ENCODE measurements around the gene SENP2.

DNA sequence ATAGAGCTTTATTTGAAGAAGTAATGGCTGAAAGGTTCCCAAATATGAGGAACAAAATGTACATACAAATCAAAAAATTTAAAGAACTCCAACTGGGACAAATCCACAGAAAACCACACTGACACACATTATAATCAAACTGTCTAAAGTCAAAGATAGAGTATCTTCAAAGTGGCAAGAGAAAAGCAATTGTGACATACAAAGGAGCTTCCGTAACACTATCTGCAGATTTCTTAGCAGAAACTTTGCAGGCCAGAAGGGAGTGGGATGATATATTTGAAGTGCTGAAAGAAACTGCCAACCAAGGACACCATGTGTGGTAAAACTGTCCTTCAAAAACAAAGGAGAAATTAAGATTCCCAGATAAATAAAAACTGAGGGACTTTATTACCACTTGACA is 91.9 kb downstream of the SENP2 start:
- TF ChIP-seq RARB (CRISPR knock-in tag; IDR thresholded peaks at IDR 0.05) (no peak), ZFP30 (CRISPR knock-in tag; IDR thresholded peaks at IDR 0.05) (no peak), ESRRG (CRISPR knock-in tag; IDR thresholded peaks at IDR 0.05) (no peak), ZNF8 (CRISPR knock-in tag; IDR thresholded peaks at IDR 0.05) (no peak), SNAI2 (CRISPR knock-in tag; IDR thresholded peaks at IDR 0.05) (no peak), ARNTL (CRISPR knock-in tag; IDR thresholded peaks at IDR 0.05; ENCODE audit: borderline replicate concordance, low read depth) (no peak), CSDC2 (CRISPR knock-in tag; IDR thresholded peaks at IDR 0.05) (no peak), BACH2 (CRISPR knock-in tag; IDR thresholded peaks at IDR 0.05; ENCODE audit: borderline replicate concordance) (no peak), PPARA (CRISPR knock-in tag; IDR thresholded peaks at IDR 0.05; ENCODE audit: borderline replicate concordance) (no peak)
- TF ChIP-seq, protein P1, sequence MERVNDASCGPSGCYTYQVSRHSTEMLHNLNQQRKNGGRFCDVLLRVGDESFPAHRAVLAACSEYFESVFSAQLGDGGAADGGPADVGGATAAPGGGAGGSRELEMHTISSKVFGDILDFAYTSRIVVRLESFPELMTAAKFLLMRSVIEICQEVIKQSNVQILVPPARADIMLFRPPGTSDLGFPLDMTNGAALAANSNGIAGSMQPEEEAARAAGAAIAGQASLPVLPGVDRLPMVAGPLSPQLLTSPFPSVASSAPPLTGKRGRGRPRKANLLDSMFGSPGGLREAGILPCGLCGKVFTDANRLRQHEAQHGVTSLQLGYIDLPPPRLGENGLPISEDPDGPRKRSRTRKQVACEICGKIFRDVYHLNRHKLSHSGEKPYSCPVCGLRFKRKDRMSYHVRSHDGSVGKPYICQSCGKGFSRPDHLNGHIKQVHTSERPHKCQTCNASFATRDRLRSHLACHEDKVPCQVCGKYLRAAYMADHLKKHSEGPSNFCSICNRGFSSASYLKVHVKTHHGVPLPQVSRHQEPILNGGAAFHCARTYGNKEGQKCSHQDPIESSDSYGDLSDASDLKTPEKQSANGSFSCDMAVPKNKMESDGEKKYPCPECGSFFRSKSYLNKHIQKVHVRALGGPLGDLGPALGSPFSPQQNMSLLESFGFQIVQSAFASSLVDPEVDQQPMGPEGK (CRISPR knock-in tag; IDR thresholded peaks at IDR 0.05; ENCODE audit: borderline replicate concordance): no peak
- TF ChIP-seq, protein P2, sequence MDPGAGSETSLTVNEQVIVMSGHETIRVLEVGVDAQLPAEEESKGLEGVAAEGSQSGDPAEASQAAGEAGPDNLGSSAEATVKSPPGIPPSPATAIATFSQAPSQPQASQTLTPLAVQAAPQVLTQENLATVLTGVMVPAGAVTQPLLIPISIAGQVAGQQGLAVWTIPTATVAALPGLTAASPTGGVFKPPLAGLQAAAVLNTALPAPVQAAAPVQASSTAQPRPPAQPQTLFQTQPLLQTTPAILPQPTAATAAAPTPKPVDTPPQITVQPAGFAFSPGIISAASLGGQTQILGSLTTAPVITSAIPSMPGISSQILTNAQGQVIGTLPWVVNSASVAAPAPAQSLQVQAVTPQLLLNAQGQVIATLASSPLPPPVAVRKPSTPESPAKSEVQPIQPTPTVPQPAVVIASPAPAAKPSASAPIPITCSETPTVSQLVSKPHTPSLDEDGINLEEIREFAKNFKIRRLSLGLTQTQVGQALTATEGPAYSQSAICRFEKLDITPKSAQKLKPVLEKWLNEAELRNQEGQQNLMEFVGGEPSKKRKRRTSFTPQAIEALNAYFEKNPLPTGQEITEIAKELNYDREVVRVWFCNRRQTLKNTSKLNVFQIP (CRISPR knock-in tag; IDR thresholded peaks at IDR 0.05; ENCODE audit: borderline replicate concordance, low read depth): no peak
- TF ChIP-seq, protein P3, sequence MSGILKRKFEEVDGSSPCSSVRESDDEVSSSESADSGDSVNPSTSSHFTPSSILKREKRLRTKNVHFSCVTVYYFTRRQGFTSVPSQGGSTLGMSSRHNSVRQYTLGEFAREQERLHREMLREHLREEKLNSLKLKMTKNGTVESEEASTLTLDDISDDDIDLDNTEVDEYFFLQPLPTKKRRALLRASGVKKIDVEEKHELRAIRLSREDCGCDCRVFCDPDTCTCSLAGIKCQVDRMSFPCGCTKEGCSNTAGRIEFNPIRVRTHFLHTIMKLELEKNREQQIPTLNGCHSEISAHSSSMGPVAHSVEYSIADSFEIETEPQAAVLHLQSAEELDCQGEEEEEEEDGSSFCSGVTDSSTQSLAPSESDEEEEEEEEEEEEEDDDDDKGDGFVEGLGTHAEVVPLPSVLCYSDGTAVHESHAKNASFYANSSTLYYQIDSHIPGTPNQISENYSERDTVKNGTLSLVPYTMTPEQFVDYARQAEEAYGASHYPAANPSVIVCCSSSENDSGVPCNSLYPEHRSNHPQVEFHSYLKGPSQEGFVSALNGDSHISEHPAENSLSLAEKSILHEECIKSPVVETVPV (CRISPR knock-in tag; IDR thresholded peaks at IDR 0.05): no peak
- TF ChIP-seq, protein P4, sequence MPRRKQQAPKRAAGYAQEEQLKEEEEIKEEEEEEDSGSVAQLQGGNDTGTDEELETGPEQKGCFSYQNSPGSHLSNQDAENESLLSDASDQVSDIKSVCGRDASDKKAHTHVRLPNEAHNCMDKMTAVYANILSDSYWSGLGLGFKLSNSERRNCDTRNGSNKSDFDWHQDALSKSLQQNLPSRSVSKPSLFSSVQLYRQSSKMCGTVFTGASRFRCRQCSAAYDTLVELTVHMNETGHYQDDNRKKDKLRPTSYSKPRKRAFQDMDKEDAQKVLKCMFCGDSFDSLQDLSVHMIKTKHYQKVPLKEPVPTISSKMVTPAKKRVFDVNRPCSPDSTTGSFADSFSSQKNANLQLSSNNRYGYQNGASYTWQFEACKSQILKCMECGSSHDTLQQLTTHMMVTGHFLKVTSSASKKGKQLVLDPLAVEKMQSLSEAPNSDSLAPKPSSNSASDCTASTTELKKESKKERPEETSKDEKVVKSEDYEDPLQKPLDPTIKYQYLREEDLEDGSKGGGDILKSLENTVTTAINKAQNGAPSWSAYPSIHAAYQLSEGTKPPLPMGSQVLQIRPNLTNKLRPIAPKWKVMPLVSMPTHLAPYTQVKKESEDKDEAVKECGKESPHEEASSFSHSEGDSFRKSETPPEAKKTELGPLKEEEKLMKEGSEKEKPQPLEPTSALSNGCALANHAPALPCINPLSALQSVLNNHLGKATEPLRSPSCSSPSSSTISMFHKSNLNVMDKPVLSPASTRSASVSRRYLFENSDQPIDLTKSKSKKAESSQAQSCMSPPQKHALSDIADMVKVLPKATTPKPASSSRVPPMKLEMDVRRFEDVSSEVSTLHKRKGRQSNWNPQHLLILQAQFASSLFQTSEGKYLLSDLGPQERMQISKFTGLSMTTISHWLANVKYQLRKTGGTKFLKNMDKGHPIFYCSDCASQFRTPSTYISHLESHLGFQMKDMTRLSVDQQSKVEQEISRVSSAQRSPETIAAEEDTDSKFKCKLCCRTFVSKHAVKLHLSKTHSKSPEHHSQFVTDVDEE (CRISPR knock-in tag; IDR thresholded peaks at IDR 0.05): no peak
